GM21390 (cell line): ENCODE data around the gene EID3.

Source experiments
- ATAC-seq: cut with Tn5 transposase; IDR thresholded peaks from one replicate; pipeline ENCODE4 v1.9.1; 2021; ENCODE audit not compliant: unreplicated experiment

EID3 gene

GRCh38 chr12:104333692-104334255 is 30.2 kb downstream of the EID3 start:
- ATAC-seq, result no peak

- no peak for ATAC-seq
These were observed 31.0 kb downstream of the EID3 start for GRCh38 chr12:104334581-104334980.

- ATAC-seq, result no peak
These were observed 32.6 kb downstream of the EID3 start for GRCh38 chr12:104336115-104336514.

GRCh38 chr12:104337030-104337558 is 33.6 kb downstream of the EID3 start:
- ATAC-seq, result no peak

GRCh38 chr12:104339663-104340062 is 36.1 kb downstream of the EID3 start:
- ATAC-seq, result no peak

GRCh38 chr12:104340177-104340576 is 36.6 kb downstream of the EID3 start:
- ATAC-seq, result no peak

- no peak for ATAC-seq
These were observed 37.5 kb downstream of the EID3 start for GRCh38 chr12:104340925-104341611.

GRCh38 chr12:104342147-104342546 is 38.6 kb downstream of the EID3 start:
- no peak for ATAC-seq

- ATAC-seq, result no peak
These were observed 39.2 kb downstream of the EID3 start for GRCh38 chr12:104342635-104343249.

GRCh38 chr12:104344682-104345081 is 41.1 kb downstream of the EID3 start:
- no peak for ATAC-seq

- no peak for ATAC-seq
These were observed 41.9 kb downstream of the EID3 start for GRCh38 chr12:104345234-104346066.

GRCh38 chr12:104347374-104348075 is 44.0 kb downstream of the EID3 start:
- ATAC-seq, result no peak

GRCh38 chr12:104348283-104348993 is 44.9 kb downstream of the EID3 start:
- no peak for ATAC-seq

- no peak for ATAC-seq
These were observed 45.5 kb downstream of the EID3 start for GRCh38 chr12:104348994-104349494.

GRCh38 chr12:104350211-104351056 is 46.9 kb downstream of the EID3 start:
- no peak for ATAC-seq

- no peak for ATAC-seq
These were observed 47.8 kb downstream of the EID3 start for GRCh38 chr12:104351057-104351983.

- no peak for ATAC-seq
These were observed 48.7 kb downstream of the EID3 start for GRCh38 chr12:104352106-104352713.
